IMR-90 (cell line): ENCODE measurements around the gene STAC. TPM values are rescaled to one million over a fixed set of nuclear protein-coding genes. Genes with fewer than 3 reads are reported as not detected.
A peak's percentile ranks its signal among the peaks of the same experiment; 100 is the strongest.

Source experiments
- ATAC-seq: fragments of 200-7000 bp; cut with Tn5 transposase; 2 replicates; pipeline ENCODE4 v1.9.1; 2020; ENCODE audit warnings: low read depth, mild to moderate bottlenecking, moderate library complexity
- BruUV-seq: library from RNA; stranded (reverse); fragments of 400-500 nt; replicated peaks from 2 replicates; lab custom pipeline; 2021; lab: Mats Ljungman, UMichigan
- CTCF ChIA-PET: fragments of 300-600 bp; formaldehyde crosslinking; extraction: SDS; loops from one replicate; lab custom pipeline; 2021; ENCODE audit warnings: antibody characterized with exemption; lab: Yijun Ruan, JAX
- POLR2A ChIA-PET: fragments of 300-600 bp; sonication (Branson Sonifier 250); formaldehyde crosslinking; loops from one replicate; lab custom pipeline; 2022; ENCODE audit warnings: antibody characterized with exemption; ENCODE audit not compliant: unreplicated experiment; lab: Charles Lee
- DNase-seq: peaks from one replicate; pipeline ENCODE4 v3.0.0; 2013
- H2AFZ ChIP-seq: replicated peaks from 2 replicates; pipeline ENCODE3; 2013; ENCODE audit warnings: low read length, mild to moderate bottlenecking; ENCODE audit not compliant: poor library complexity
- H2AK5ac ChIP-seq: 2 replicates; pipeline ENCODE4 v1.6.1; 2013; ENCODE audit warnings: low read depth, low read length, inconsistent platforms
- H2AK9ac ChIP-seq: replicated peaks from 2 replicates; pipeline ENCODE3; 2013; ENCODE audit warnings: mild to moderate bottlenecking, low read depth, low read length, moderate library complexity; ENCODE audit not compliant: poor library complexity
- H2BK120ac ChIP-seq: 2 replicates; pipeline ENCODE4 v1.6.1; 2013; ENCODE audit warnings: low read depth, low read length, inconsistent platforms
- H2BK15ac ChIP-seq: 3 replicates; pipeline ENCODE4 v1.6.1; 2013; ENCODE audit warnings: low read depth, low read length, inconsistent platforms
- H2BK20ac ChIP-seq: 2 replicates; pipeline ENCODE4 v1.6.1; 2013; ENCODE audit warnings: low read depth, mild to moderate bottlenecking, inconsistent platforms, low read length, moderate library complexity
- H2BK5ac ChIP-seq: 2 replicates; pipeline ENCODE4 v1.6.1; 2013; ENCODE audit warnings: mild to moderate bottlenecking, low read depth, low read length, inconsistent platforms; ENCODE audit not compliant: poor library complexity, severe bottlenecking
- H3K14ac ChIP-seq: replicated peaks from 2 replicates; pipeline ENCODE4 v1.6.1; 2013; ENCODE audit warnings: low read depth, low read length, inconsistent platforms
- H3K18ac ChIP-seq: 2 replicates; pipeline ENCODE4 v1.6.1; 2013; ENCODE audit warnings: low read depth, low read length, control low read depth
- H3K23ac ChIP-seq: 2 replicates; pipeline ENCODE4 v1.6.1; 2013; ENCODE audit warnings: low read depth, low read length, inconsistent platforms
- H3K27ac ChIP-seq: 2 replicates; pipeline ENCODE4 v1.5.1; 2013; ENCODE audit warnings: mild to moderate bottlenecking, control low read depth, low read length; ENCODE audit not compliant: insufficient read depth
- H3K27me3 ChIP-seq: 2 replicates; pipeline ENCODE4 v1.6.1; 2013; ENCODE audit warnings: low read length; ENCODE audit not compliant: control insufficient read depth, insufficient read depth
- H3K36me3 ChIP-seq: 2 replicates; pipeline ENCODE4 v1.6.1; 2013; ENCODE audit warnings: low read length, mixed read lengths; ENCODE audit not compliant: control insufficient read depth, insufficient read depth
- H3K4ac ChIP-seq: 2 replicates; pipeline ENCODE4 v1.6.1; 2013; ENCODE audit warnings: low read depth, low read length, inconsistent platforms
- H3K4me1 ChIP-seq: 2 replicates; pipeline ENCODE4 v1.6.1; 2013; ENCODE audit warnings: low read length, mixed read lengths; ENCODE audit not compliant: control insufficient read depth, insufficient read depth
- H3K4me2 ChIP-seq: 2 replicates; pipeline ENCODE4 v1.6.1; 2013; ENCODE audit warnings: low read depth, mild to moderate bottlenecking, control low read depth, low read length, moderate library complexity
- H3K4me3 ChIP-seq: 2 replicates; pipeline ENCODE4 v1.5.1; 2013; ENCODE audit warnings: low read depth, mild to moderate bottlenecking, control low read depth, low read length, moderate library complexity; ENCODE audit not compliant: insufficient read depth
- H3K56ac ChIP-seq: 2 replicates; pipeline ENCODE4 v1.6.1; 2013; ENCODE audit warnings: low read length, inconsistent platforms; ENCODE audit not compliant: insufficient read depth; ENCODE audit errors: extremely low read depth
- H3K79me1 ChIP-seq, 2 experiments: 2 replicates each; pipeline ENCODE4 v1.6.1; 2013; ENCODE audit warnings: low read length in 2 of 2, inconsistent platforms in 1 of 2, low read depth in 1 of 2
- H3K9ac ChIP-seq: 2 replicates; pipeline ENCODE4 v1.6.1; 2013; ENCODE audit warnings: low read depth, low read length, control low read depth
- H3K9me1 ChIP-seq: 2 replicates; pipeline ENCODE4 v1.6.1; 2013; ENCODE audit warnings: low read length, inconsistent platforms; ENCODE audit not compliant: insufficient read depth
- H3K9me3 ChIP-seq: 2 replicates; pipeline ENCODE4 v1.6.1; 2013; ENCODE audit warnings: low read length; ENCODE audit not compliant: control insufficient read depth, insufficient read depth
- H4K20me1 ChIP-seq: 2 replicates; pipeline ENCODE4 v1.6.1; 2013; ENCODE audit warnings: low read length, inconsistent platforms; ENCODE audit not compliant: insufficient read depth
- H4K5ac ChIP-seq: 2 replicates; pipeline ENCODE4 v1.6.1; 2013; ENCODE audit warnings: mild to moderate bottlenecking, low read depth, low read length, control low read depth
- H4K8ac ChIP-seq, 2 experiments: 2 replicates each; pipeline ENCODE4 v1.6.1; 2013; ENCODE audit warnings: low read depth in 2 of 2, low read length in 2 of 2, control low read depth in 1 of 2, inconsistent platforms in 1 of 2
- H4K91ac ChIP-seq: 2 replicates; pipeline ENCODE4 v1.6.1; 2013; ENCODE audit warnings: low read depth, low read length, inconsistent platforms; ENCODE audit not compliant: insufficient read depth
- BHLHE40 ChIP-seq: fragments of 150-350 bp; IDR thresholded peaks from 2 replicates; pipeline ENCODE4 v1.6.1; 2016; ENCODE audit warnings: mild to moderate bottlenecking, low read depth, low read length
- CEBPB ChIP-seq: IDR thresholded peaks from 2 replicates; pipeline ENCODE4 v1.6.1; 2012; ENCODE audit warnings: low read depth, low read length, improper control_type of control experiment
- CHD1 ChIP-seq: IDR thresholded peaks from 2 replicates; pipeline ENCODE4 v1.6.1; 2012; ENCODE audit warnings: low read depth, low read length, improper control_type of control experiment
- CTCF ChIP-seq: conservative IDR thresholded peaks from 2 replicates; pipeline ENCODE4 v1.5.1; 2012; ENCODE audit warnings: mild to moderate bottlenecking, low read depth, low read length, improper control_type of control experiment
- ELK1 ChIP-seq: fragments of 150-350 bp; IDR thresholded peaks from 2 replicates; pipeline ENCODE4 v1.6.1; 2016; ENCODE audit warnings: low read depth, mild to moderate bottlenecking, low read length, moderate library complexity, borderline replicate concordance
- FOS ChIP-seq: fragments of 150-350 bp; IDR thresholded peaks from 2 replicates; pipeline ENCODE4 v1.6.1; 2016; ENCODE audit warnings: low read depth, low read length
- MAFK ChIP-seq: IDR thresholded peaks from 2 replicates; pipeline ENCODE4 v1.6.1; 2012; ENCODE audit warnings: low read depth, low read length, improper control_type of control experiment
- MAZ ChIP-seq: IDR thresholded peaks from 2 replicates; pipeline ENCODE4 v1.6.1; 2012; ENCODE audit warnings: low read depth, mild to moderate bottlenecking, low read length, improper control_type of control experiment, moderate library complexity, borderline replicate concordance
- MXI1 ChIP-seq: IDR thresholded peaks from 2 replicates; pipeline ENCODE4 v1.6.1; 2012; ENCODE audit warnings: low read depth, mild to moderate bottlenecking, low read length, moderate library complexity, borderline replicate concordance
- NFE2L2 ChIP-seq: fragments of 150-350 bp; IDR thresholded peaks from 2 replicates; pipeline ENCODE4 v1.6.1; 2016; ENCODE audit warnings: low read depth, mild to moderate bottlenecking, low read length
- POLR2A ChIP-seq: IDR thresholded peaks from 2 replicates; pipeline ENCODE4 v1.6.1; 2012; ENCODE audit warnings: mild to moderate bottlenecking, low read depth, low read length
- RAD21 ChIP-seq: IDR thresholded peaks from 2 replicates; pipeline ENCODE4 v1.6.1; 2012; ENCODE audit warnings: low read length, improper control_type of control experiment
- RCOR1 ChIP-seq: IDR thresholded peaks from 2 replicates; pipeline ENCODE4 v1.6.1; 2012; ENCODE audit warnings: mild to moderate bottlenecking, low read length, improper control_type of control experiment; ENCODE audit not compliant: insufficient replicate concordance
- RFX5 ChIP-seq: IDR thresholded peaks from 2 replicates; pipeline ENCODE4 v1.8.0; 2012; ENCODE audit warnings: low read depth, mild to moderate bottlenecking, low read length, moderate library complexity
- SMC3 ChIP-seq: fragments of 150-350 bp; IDR thresholded peaks from 2 replicates; pipeline ENCODE4 v1.6.1; 2016; ENCODE audit warnings: low read depth, mild to moderate bottlenecking, antibody characterized with exemption, low read length, moderate library complexity
- USF2 ChIP-seq: fragments of 150-350 bp; IDR thresholded peaks from 2 replicates; pipeline ENCODE4 v1.6.1; 2017; ENCODE audit warnings: mild to moderate bottlenecking, antibody characterized with exemption, low read length, low read depth
- WGBS, 2 experiments: methylation state at CpG; one replicate each; pipeline versions ENCODE4 v1.1.5 to v1.1.7; 2013; ENCODE audit warnings: missing lambda C conversion rate in 2 of 2; ENCODE audit not compliant: insufficient read length in 1 of 2; ENCODE audit errors: extremely low coverage in 2 of 2; 5-methylcytosine and 5-hydroxymethylcytosine counted together
- dilution Hi-C: fragments of 300-500 bp; cut with HindIII; formaldehyde crosslinking; loops from one replicate; pipeline ENCODE4 v1.14.3; 2018; ENCODE audit warnings: low sequenced_read_pairs; ENCODE audit not compliant: unreplicated experiment
- in situ Hi-C: fragments of 300-500 bp; cut with MboI; formaldehyde crosslinking; loops from 3 replicates; pipeline ENCODE4 v1.14.3; 2019; ENCODE audit warnings: low sequenced_read_pairs, inconsistent platforms, mixed read lengths
- intact Hi-C: fragments of 100-400 bp; cut with micrococcal nuclease; formaldehyde crosslinking; loops from 2 replicates; pipeline ENCODE4 v1.10.0; 2022
- polyA plus RNA-seq, 3 experiments: library from polyadenylated mRNA; depleted of rRNA; stranded (reverse); fragments of >200 nt; gene quantifications; 2 replicates each; pipeline ENCODE4 v1.2.3, GENCODE V29; 2012; ENCODE audit warnings: low replicate concordance in 1 of 3
- total RNA-seq: library from RNA; depleted of rRNA; stranded (reverse); fragments of >200 nt; gene quantifications from 2 replicates; pipeline ENCODE4 v1.2.3, GENCODE V29; 2012

STAC gene
- total and polyA plus RNA-seq, 2 of the 4 experiments (the other 2 are of a cell fraction), result 0.19 to 0.36 TPM

GRCh38 chr3:36512555-36512954 is 132.3 kb downstream of the STAC start:
- H4K8ac ChIP-seq, result no peak overlapping the region
- H4K20me1 ChIP-seq, result no peaks in the 10 kb centered on the region
- H3K4me2 ChIP-seq, result no peak overlapping the region
- no peak overlapping the region for H4K5ac ChIP-seq
- no peak overlapping the region for H3K4ac ChIP-seq
- no peak overlapping the region for H3K4me3 ChIP-seq
- ChIA-PET POLR2A (no interaction called here), CTCF (no interaction called here)
- no peak overlapping the region for H2AK9ac ChIP-seq
- no peaks in the 10 kb centered on the region for H3K27me3 ChIP-seq
- H3K9me1 ChIP-seq, result no peaks in the 10 kb centered on the region
- no peaks in the 10 kb centered on the region for H3K4me1 ChIP-seq
- intact Hi-C loops, result no loop called here
- no peak overlapping the region for H3K9ac ChIP-seq
- no peak overlapping the region for H3K18ac ChIP-seq
- no peak overlapping the region for H2BK20ac ChIP-seq
- H2AK5ac ChIP-seq, result no peak overlapping the region
- TF ChIP-seq FOS (no peak), CTCF (no peak), RCOR1 (no peak), CEBPB (no peak), SMC3 (no peak), ELK1 (no peak), RAD21 (no peak), POLR2A (no peak), MXI1 (no peak), NFE2L2 (no peak), BHLHE40 (no peak), MAFK (no peak), USF2 (no peak), RFX5 (no peak), MAZ (no peak), CHD1 (no peak)
- no CpG with 5 or more reads among the region's 3 CpGs for WGBS, 2 experiments
- ATAC-seq, result no peak
- peak; percentile 4 for DNase-seq
- no peak overlapping the region for H3K27ac ChIP-seq
- dilution Hi-C loops, result no loop called here
- H3K56ac ChIP-seq, result no peak overlapping the region
- no peak overlapping the region for H2BK5ac ChIP-seq
- no peak overlapping the region for H2BK15ac ChIP-seq
- no TSS peak for BruUV-seq
- H3K36me3 ChIP-seq, result no peaks in the 10 kb centered on the region
- no peak overlapping the region for H3K14ac ChIP-seq
- no peak overlapping the region for H2AFZ ChIP-seq
- in situ Hi-C loops, result no loop called here
- H4K91ac ChIP-seq, result no peak overlapping the region
- H3K79me1 ChIP-seq, result no peaks in the 10 kb centered on the region
- no peak overlapping the region for H3K23ac ChIP-seq
- H2BK120ac ChIP-seq, result no peak overlapping the region
- H3K9me3 ChIP-seq, result no peaks in the 10 kb centered on the region
